ENCODE data around the gene SLC2A14. TPM values are rescaled to one million over a fixed set of nuclear protein-coding genes. Genes with fewer than 3 reads are reported as not detected.
"Not testable (repeated sequence)": the region's sequence is repeated elsewhere in the genome, so short reads cannot be mapped to it uniquely, and the experiment has no call there.

The SLC2A14 gene
- total RNA-seq (2014; rRNA removed; shearing (Covaris generic)) = not detected in 2 replicates
- not detected in 2 replicates for polyA plus RNA-seq (2016; fragmentation: Nextera tagmentation; extraction: Ambion mirVana)

DNA sequence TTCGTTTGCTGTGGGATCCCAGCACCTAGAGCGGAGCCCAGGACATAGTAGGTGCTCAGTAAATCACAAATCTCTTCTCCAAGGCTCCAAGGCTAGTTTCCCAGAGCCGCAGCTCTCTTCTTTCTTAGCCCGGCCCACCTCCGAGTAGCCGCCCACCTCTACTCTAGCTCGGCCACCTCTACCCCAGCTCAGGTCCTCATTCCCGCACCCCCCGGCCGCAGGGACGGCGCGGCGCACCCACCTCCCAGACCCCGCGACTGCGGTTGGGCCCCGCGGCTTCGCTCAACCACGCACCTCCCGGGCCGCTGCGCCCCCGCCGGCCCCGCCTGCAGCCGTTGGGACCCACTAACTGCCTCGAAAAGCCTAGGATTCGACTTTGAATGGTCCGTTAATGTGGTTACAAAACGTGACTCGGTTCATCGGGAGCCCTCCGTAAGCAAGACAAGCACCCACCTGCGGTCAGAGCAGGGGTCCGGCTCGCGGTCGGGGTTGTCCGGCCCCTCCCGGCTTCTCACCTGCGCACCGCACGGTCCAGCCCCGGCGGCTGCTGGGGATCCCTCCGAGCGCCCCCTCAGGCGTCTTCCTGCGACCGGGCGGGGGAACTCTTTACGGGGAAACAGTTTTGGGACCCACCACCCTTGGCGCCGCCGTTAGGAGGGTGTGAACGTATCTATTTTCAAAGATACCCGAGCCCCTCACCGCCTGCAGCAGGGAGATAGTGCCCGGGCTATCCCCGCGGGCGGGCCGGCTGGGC, at the start of gene SLC2A14:
Gene SLC2A14, minus strand, starts transcription at position 350 of the 754 bp plus-strand sequence. CDS start 3,035 bp downstream, outside the sequence.
- in situ Hi-C loops (cut with MboI) = no loop called here
- H2AFZ ChIP-seq = no peak within 1 kb of the TSS
- no peak within 1 kb of the TSS for H3K4me2 ChIP-seq (ENCODE audit: unreplicated experiment)
- H3K27me3 ChIP-seq (replicated peaks; ENCODE audit: insufficient read depth) = 0 out of 2 replicates have a peak, but pooled peaks cover 8% of the 10 kb centered on the region
- H3K79me2 ChIP-seq (ENCODE audit: insufficient read depth) = no peaks in the 10 kb centered on the region
- H4K20me1 ChIP-seq (ENCODE audit: insufficient read depth) = no peaks in the 10 kb centered on the region
- 21 to 25% methylated on average over 41 to 65 of the region's 65 CpGs for WGBS, 2 experiments (ENCODE audit: low coverage in 1 of 2, low lambda C conversion rate in 2 of 2, missing lambda C conversion rate in 2 of 2)
- peaks cover 12% of the 10 kb centered on the region for H3K4me1 ChIP-seq (ENCODE audit: insufficient read depth)
- no peak for TF ChIP-seq EZH2phosphoT487 (IDR thresholded peaks at IDR 0.05; ENCODE audit: insufficient read depth, low read depth)
- TF ChIP-seq EZH2 (IDR thresholded peaks at IDR 0.05; ENCODE audit: insufficient read depth, poor library complexity, severe bottlenecking) = no peak
- H3K9ac ChIP-seq = no peak within 1 kb of the TSS
- no peaks in the 10 kb centered on the region for H3K9me3 ChIP-seq (ENCODE audit: low read depth)
- no peaks in the 10 kb centered on the region for H3K9me2 ChIP-seq (ENCODE audit: insufficient read depth)
- no peak for DNase-seq
- H3K4me3 ChIP-seq = no peak within 1 kb of the TSS
- H3F3A ChIP-seq (ENCODE audit: insufficient read depth) = peaks cover 22% of the 10 kb centered on the region
- no peak within 1 kb of the TSS for H3K27ac ChIP-seq
- no peaks in the 10 kb centered on the region for H3K36me3 ChIP-seq (ENCODE audit: low read depth)

DNA sequence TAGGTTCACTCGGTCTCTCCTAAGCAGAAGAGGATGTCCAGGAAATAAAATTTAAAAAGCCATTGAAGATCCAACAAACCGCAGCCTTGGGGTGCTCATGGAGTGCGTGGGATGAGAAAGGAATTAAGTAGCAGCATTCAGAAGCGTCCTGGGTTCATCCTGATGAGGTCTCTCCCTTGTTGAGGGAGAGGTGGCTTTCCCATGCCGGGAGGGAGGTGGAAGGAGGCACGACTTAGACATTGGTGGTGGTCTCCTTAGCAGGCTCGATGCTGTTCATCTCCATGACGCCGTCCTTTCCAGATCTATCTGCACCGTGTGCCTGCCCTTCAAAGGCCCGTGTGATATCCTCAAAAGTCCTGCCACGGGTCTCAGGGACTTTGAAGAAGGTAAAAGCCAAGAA, 48.5 kb upstream of the SLC2A14 start:
- in situ Hi-C loops (cut with MboI) = not testable (repeated sequence)
- H3F3A ChIP-seq (ENCODE audit: insufficient read depth) = peaks cover 70% of the 10 kb centered on the region

DNA sequence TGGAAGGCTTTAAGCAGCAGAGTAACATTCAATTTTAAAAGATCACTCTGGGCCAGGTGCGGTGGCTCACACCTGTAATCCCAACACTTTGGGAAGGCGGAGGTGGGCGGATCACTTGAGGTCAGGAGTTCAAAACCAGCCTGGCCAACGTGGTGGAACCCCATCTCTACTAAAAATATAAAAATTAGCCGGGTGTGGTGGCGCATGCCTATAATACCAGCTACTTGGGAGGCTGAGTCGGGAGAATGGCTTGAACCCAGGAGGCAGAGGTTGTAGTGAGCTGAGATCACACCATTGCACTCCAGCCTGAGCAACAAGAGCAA, 45.5 kb upstream of the SLC2A14 start:
- H4K20me1 ChIP-seq (ENCODE audit: insufficient read depth); H3K4me2 ChIP-seq (ENCODE audit: unreplicated experiment); H3K27me3 ChIP-seq (replicated peaks; ENCODE audit: insufficient read depth); H3K27ac ChIP-seq; H3K9me2 ChIP-seq (ENCODE audit: insufficient read depth); DNase-seq; H3K9me3 ChIP-seq (ENCODE audit: low read depth); H3K9ac ChIP-seq; H3K4me3 ChIP-seq; in situ Hi-C loops (cut with MboI); H2AFZ ChIP-seq; H3K4me1 ChIP-seq (ENCODE audit: insufficient read depth): not testable (repeated sequence)
- Histone ChIP-seq H3F3A (ENCODE audit: insufficient read depth) (peaks cover 57% of the 10 kb centered on the region), H3K36me3 (ENCODE audit: low read depth) (peaks cover 56% of the 10 kb centered on the region), H3K79me2 (ENCODE audit: insufficient read depth) (peaks cover 12% of the 10 kb centered on the region; the same call in 1 of the 2 replicates)
- WGBS, 2 experiments (ENCODE audit: low coverage in 1 of 2, low lambda C conversion rate in 2 of 2, missing lambda C conversion rate in 2 of 2) = 89 to 94% methylated on average over 7 of the region's 7 CpGs

More for the DNA sequence above, 48.5 kb upstream of the SLC2A14 start:
- not testable (repeated sequence) for H3K9me3 ChIP-seq (ENCODE audit: low read depth); H3K4me3 ChIP-seq; H3K4me1 ChIP-seq (ENCODE audit: insufficient read depth); H3K27ac ChIP-seq; H2AFZ ChIP-seq; DNase-seq; H3K4me2 ChIP-seq (ENCODE audit: unreplicated experiment); H3K27me3 ChIP-seq (replicated peaks; ENCODE audit: insufficient read depth); H4K20me1 ChIP-seq (ENCODE audit: insufficient read depth); H3K9ac ChIP-seq; H3K9me2 ChIP-seq (ENCODE audit: insufficient read depth)
- H3K79me2 ChIP-seq (ENCODE audit: insufficient read depth) = peaks cover 22% of the 10 kb centered on the region
- H3K36me3 ChIP-seq (ENCODE audit: low read depth) = peaks cover 76% of the 10 kb centered on the region
- 77 to 83% methylated on average over 12 of the region's 12 CpGs for WGBS, 2 experiments (ENCODE audit: low coverage in 1 of 2, low lambda C conversion rate in 2 of 2, missing lambda C conversion rate in 2 of 2)

DNA sequence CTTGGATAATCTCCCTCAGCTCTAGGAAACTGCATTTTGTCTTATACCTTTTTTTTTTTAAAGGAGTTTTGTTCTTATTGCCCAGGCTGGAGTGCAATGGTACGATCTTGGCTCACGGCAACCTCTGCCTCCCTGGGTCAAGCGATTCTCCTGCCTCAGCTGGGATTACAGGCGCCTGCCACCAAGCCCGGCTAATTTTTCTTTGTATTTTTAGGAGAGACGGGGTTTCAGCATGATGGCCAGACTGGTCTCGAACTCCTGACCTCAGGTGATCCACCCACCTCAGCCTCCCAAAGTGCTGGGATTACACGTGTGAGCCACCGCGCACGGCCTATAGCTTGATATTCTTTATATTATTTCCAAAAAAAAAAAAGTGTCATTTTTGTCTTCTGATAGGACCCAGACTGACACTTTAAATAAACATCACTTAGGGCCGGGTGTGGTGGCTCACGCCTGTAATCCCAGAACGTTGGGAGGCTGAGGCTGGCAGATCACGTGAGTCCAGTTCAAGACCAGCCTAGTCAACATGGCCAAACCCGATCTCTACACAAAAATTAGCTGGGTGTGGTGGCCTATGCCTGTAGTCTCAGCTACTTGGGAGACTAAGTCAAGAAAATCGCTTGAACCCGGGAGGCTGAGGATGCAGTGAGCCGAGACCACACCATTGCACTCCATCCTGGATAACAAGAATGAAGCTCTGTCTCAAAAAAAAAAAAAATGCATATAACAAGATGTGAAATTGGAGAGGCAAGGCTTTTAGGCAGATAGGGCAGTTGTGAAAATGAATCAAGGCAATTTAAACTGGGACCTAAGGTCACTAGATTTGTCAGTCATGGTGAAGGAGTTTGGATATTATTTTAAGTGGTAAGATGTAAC, 44.9 kb upstream of the SLC2A14 start:
- no peak overlapping the region for H2AFZ ChIP-seq
- no peak overlapping the region for H3K4me2 ChIP-seq (ENCODE audit: unreplicated experiment)
- no peak overlapping the region for H3K4me3 ChIP-seq
- H3K9me2 ChIP-seq (ENCODE audit: insufficient read depth) = no peaks in the 10 kb centered on the region
- no peak overlapping the region for H3K27ac ChIP-seq
- peaks cover 51% of the 10 kb centered on the region for H3F3A ChIP-seq (ENCODE audit: insufficient read depth)
- no peaks in the 10 kb centered on the region for H3K4me1 ChIP-seq (ENCODE audit: insufficient read depth)
- no peak for DNase-seq
- H3K79me2 ChIP-seq (ENCODE audit: insufficient read depth) = peaks cover 10% of the 10 kb centered on the region; the same call in 1 of the 2 replicates
- peaks cover 50% of the 10 kb centered on the region for H3K36me3 ChIP-seq (ENCODE audit: low read depth)
- H4K20me1 ChIP-seq (ENCODE audit: insufficient read depth) = peaks cover 5% of the 10 kb centered on the region; the same call in 1 of the 2 replicates
- in situ Hi-C loops (cut with MboI) = no loop called here
- no peaks in the 10 kb centered on the region for H3K27me3 ChIP-seq (replicated peaks; ENCODE audit: insufficient read depth)
- H3K9ac ChIP-seq = no peak overlapping the region
- 87% methylated on average over 19 of the region's 19 CpGs for WGBS, 2 experiments (ENCODE audit: low coverage in 1 of 2, low lambda C conversion rate in 2 of 2, missing lambda C conversion rate in 2 of 2)
- no peaks in the 10 kb centered on the region for H3K9me3 ChIP-seq (ENCODE audit: low read depth)
- no peak for TF ChIP-seq EZH2 (IDR thresholded peaks at IDR 0.05; ENCODE audit: insufficient read depth, poor library complexity, severe bottlenecking)
- TF ChIP-seq EZH2phosphoT487 (IDR thresholded peaks at IDR 0.05; ENCODE audit: insufficient read depth, low read depth) = no peak

All from GM23248 (cell line).